K562 (cell line): Measurements from ENCODE around the gene CCDC74B.

Experiments used
- EZH2 ChIP-seq: IDR thresholded peaks from 2 replicates; pipeline ENCODE4 v1.6.1; 2012; ENCODE audit warnings: low read depth, mild to moderate bottlenecking, inconsistent platforms, low read length, borderline replicate concordance
- NR2F6 ChIP-seq: fragments of 450-650 bp; formaldehyde crosslinking; IDR thresholded peaks from 2 replicates; pipeline ENCODE4 v1.4.0; 2020; ENCODE audit warnings: mild to moderate bottlenecking
- PML ChIP-seq: IDR thresholded peaks from 2 replicates; pipeline ENCODE4 v1.6.1; 2012; ENCODE audit warnings: low read length, inconsistent platforms
- POLR2A ChIP-seq: fragments of 450-650 bp; conservative IDR thresholded peaks from 2 replicates; pipeline ENCODE4 v1.6.1; 2016
- POLR2AphosphoS5 ChIP-seq: IDR thresholded peaks from 2 replicates; pipeline ENCODE4 v1.6.1; 2011; ENCODE audit warnings: mild to moderate bottlenecking, low read depth, low read length, moderate library complexity; ENCODE audit not compliant: control insufficient read depth, insufficient read depth
- POLR3A ChIP-seq: IDR thresholded peaks from 2 replicates; pipeline ENCODE4 v1.6.1; 2011; ENCODE audit warnings: borderline replicate concordance, mild to moderate bottlenecking, moderate library complexity; ENCODE audit not compliant: insufficient read length, insufficient read depth; ENCODE audit errors: extremely low read depth
- RBBP5 ChIP-seq: fragments of 200-600 bp; sonication (generic); IDR thresholded peaks from 2 replicates; pipeline ENCODE4 v1.6.1; 2012; ENCODE audit warnings: borderline replicate concordance, mild to moderate bottlenecking, low read length, control low read depth, inconsistent platforms; ENCODE audit not compliant: insufficient read depth, poor library complexity, severe bottlenecking
- ZBED1 ChIP-seq: IDR thresholded peaks from 2 replicates; pipeline ENCODE4 v1.6.1; 2014
- ZKSCAN1 ChIP-seq: fragments of 150-350 bp; IDR thresholded peaks from 2 replicates; pipeline ENCODE4 v1.6.1; 2016; ENCODE audit warnings: low read depth, low read length
- ZNF507 ChIP-seq: conservative IDR thresholded peaks from 2 replicates; pipeline ENCODE4 v1.6.1; 2017; ENCODE audit warnings: missing genetic modification characterization, missing compliant biosample characterization
- TF ChIP-seq, protein P1 (sequence below), 2 experiments: fragments of 450-650 bp in 1 of 2; sonication (generic) in 1 of 2; formaldehyde crosslinking in 1 of 2; IDR thresholded peaks; 2 replicates each; pipeline versions ENCODE4 v1.7.1 to v1.9.0; 2016 to 2022; ENCODE audit warnings: inconsistent platforms in 1 of 2, mild to moderate bottlenecking in 1 of 2, missing genetic modification reagents in 1 of 2
- TF ChIP-seq, protein P2 (sequence below), 2 experiments: fragments of 450-650 bp in 1 of 2; sonication (generic) in 1 of 2; formaldehyde crosslinking in 1 of 2; IDR thresholded peaks in 1 of 2; conservative IDR thresholded peaks in 1 of 2; 2 replicates each; pipeline versions ENCODE4 v1.6.1 to v1.8.1; 2016 to 2023; ENCODE audit warnings: mild to moderate bottlenecking in 2 of 2, moderate library complexity in 2 of 2, inconsistent platforms in 1 of 2, missing genetic modification reagents in 1 of 2
- TF ChIP-seq, protein P3 (sequence below): fragments of 450-650 bp; formaldehyde crosslinking; conservative IDR thresholded peaks from 2 replicates; pipeline ENCODE4 v1.4.0; 2022; ENCODE audit warnings: mild to moderate bottlenecking, missing genetic modification characterization
- TF ChIP-seq, protein P4 (sequence below), 3 experiments: IDR thresholded peaks in 2 of 3; conservative IDR thresholded peaks in 1 of 3; 2 replicates each; pipeline ENCODE4 v1.5.1; 2011 to 2012; ENCODE audit warnings: low read length in 3 of 3, mild to moderate bottlenecking in 3 of 3, control low read depth in 2 of 3, improper control_type of control experiment in 1 of 3, inconsistent platforms in 1 of 3, low read depth in 1 of 3, mixed read lengths in 1 of 3, moderate library complexity in 1 of 3; ENCODE audit not compliant: insufficient read depth in 2 of 3

DNA sequence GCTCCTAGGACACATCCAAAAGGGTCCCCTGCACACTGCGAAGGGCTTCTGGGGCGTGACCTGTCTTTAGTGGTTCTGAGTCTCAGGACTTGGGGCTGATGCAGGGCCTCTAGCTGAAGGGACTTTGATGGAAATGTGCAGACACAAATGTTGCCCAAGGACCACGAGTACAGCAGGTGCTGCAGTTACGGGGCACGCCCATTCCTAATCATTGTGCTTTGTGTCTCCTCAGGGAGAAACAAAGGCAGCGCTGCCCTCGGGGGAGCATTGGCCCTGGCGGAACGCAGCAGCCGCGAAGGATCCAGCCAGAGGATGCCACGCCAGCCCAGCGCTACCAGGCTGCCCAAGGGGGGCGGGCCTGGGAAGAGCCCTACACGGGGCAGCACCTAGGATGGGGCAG is 45.3 kb upstream of the CCDC74B start:
- TF ChIP-seq, protein P1, sequence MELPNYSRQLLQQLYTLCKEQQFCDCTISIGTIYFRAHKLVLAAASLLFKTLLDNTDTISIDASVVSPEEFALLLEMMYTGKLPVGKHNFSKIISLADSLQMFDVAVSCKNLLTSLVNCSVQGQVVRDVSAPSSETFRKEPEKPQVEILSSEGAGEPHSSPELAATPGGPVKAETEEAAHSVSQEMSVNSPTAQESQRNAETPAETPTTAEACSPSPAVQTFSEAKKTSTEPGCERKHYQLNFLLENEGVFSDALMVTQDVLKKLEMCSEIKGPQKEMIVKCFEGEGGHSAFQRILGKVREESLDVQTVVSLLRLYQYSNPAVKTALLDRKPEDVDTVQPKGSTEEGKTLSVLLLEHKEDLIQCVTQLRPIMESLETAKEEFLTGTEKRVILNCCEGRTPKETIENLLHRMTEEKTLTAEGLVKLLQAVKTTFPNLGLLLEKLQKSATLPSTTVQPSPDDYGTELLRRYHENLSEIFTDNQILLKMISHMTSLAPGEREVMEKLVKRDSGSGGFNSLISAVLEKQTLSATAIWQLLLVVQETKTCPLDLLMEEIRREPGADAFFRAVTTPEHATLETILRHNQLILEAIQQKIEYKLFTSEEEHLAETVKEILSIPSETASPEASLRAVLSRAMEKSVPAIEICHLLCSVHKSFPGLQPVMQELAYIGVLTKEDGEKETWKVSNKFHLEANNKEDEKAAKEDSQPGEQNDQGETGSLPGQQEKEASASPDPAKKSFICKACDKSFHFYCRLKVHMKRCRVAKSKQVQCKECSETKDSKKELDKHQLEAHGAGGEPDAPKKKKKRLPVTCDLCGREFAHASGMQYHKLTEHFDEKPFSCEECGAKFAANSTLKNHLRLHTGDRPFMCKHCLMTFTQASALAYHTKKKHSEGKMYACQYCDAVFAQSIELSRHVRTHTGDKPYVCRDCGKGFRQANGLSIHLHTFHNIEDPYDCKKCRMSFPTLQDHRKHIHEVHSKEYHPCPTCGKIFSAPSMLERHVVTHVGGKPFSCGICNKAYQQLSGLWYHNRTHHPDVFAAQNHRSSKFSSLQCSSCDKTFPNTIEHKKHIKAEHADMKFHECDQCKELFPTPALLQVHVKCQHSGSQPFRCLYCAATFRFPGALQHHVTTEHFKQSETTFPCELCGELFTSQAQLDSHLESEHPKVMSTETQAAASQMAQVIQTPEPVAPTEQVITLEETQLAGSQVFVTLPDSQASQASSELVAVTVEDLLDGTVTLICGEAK (IDR thresholded peaks at IDR 0.05): no peak
- TF ChIP-seq, protein P1 (CRISPR knock-in tag; IDR thresholded peaks at IDR 0.05): no peak
- TF ChIP-seq PML (no peak), POLR2A (no peak), ZBED1 (no peak), ZNF507 (tag) (no peak), EZH2 (no peak), POLR3A (no peak), RBBP5 (no peak), NR2F6 (CRISPR knock-in tag) (no peak), ZKSCAN1 (no peak), POLR2AphosphoS5 (no peak)
- TF ChIP-seq, protein P2, sequence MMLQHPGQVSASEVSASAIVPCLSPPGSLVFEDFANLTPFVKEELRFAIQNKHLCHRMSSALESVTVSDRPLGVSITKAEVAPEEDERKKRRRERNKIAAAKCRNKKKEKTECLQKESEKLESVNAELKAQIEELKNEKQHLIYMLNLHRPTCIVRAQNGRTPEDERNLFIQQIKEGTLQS (IDR thresholded peaks at IDR 0.05): no peak
- TF ChIP-seq, protein P2 (CRISPR knock-in tag; conservative IDR thresholded peaks at IDR 0.05): no peak
- TF ChIP-seq, protein P3, sequence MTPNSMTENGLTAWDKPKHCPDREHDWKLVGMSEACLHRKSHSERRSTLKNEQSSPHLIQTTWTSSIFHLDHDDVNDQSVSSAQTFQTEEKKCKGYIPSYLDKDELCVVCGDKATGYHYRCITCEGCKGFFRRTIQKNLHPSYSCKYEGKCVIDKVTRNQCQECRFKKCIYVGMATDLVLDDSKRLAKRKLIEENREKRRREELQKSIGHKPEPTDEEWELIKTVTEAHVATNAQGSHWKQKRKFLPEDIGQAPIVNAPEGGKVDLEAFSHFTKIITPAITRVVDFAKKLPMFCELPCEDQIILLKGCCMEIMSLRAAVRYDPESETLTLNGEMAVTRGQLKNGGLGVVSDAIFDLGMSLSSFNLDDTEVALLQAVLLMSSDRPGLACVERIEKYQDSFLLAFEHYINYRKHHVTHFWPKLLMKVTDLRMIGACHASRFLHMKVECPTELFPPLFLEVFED (CRISPR knock-in tag): no peak
- TF ChIP-seq, protein P4, sequence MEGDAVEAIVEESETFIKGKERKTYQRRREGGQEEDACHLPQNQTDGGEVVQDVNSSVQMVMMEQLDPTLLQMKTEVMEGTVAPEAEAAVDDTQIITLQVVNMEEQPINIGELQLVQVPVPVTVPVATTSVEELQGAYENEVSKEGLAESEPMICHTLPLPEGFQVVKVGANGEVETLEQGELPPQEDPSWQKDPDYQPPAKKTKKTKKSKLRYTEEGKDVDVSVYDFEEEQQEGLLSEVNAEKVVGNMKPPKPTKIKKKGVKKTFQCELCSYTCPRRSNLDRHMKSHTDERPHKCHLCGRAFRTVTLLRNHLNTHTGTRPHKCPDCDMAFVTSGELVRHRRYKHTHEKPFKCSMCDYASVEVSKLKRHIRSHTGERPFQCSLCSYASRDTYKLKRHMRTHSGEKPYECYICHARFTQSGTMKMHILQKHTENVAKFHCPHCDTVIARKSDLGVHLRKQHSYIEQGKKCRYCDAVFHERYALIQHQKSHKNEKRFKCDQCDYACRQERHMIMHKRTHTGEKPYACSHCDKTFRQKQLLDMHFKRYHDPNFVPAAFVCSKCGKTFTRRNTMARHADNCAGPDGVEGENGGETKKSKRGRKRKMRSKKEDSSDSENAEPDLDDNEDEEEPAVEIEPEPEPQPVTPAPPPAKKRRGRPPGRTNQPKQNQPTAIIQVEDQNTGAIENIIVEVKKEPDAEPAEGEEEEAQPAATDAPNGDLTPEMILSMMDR (IDR thresholded peaks at IDR 0.05 in 2 of 3, conservative IDR thresholded peaks at IDR 0.05 in 1 of 3; ENCODE audit: insufficient read depth in 2 of 3, low read depth in 1 of 3, low read length in 3 of 3): no peak
